SK-N-SH (cell line): ENCODE measurements around the gene TULP1.

ENCODE experiments used
- CTCF ChIP-seq: fragments of 200-600 bp; sonication (generic); IDR thresholded peaks from 2 replicates; pipeline ENCODE4 v1.6.1; 2017; ENCODE audit warnings: antibody characterized with exemption, mild to moderate bottlenecking, moderate library complexity
- EP300 ChIP-seq, 2 experiments: IDR thresholded peaks; 2 replicates each; pipeline versions ENCODE4 v1.4.0 to v1.6.1; 2012; ENCODE audit warnings: borderline replicate concordance in 1 of 2, low read depth in 1 of 2, low read length in 1 of 2
- EZH2phosphoT487 ChIP-seq: fragments of 200-600 bp; sonication (generic); IDR thresholded peaks from 2 replicates; pipeline ENCODE4 v1.6.1; 2017; ENCODE audit warnings: low read depth, mixed run types, mild to moderate bottlenecking, antibody characterized with exemption, moderate library complexity, borderline replicate concordance
- GABPA ChIP-seq: IDR thresholded peaks from 2 replicates; pipeline ENCODE4 v1.4.0; 2012; ENCODE audit warnings: low read depth, mild to moderate bottlenecking
- NFIC ChIP-seq: IDR thresholded peaks from 2 replicates; pipeline ENCODE4 v1.4.0; 2012; ENCODE audit warnings: borderline replicate concordance
- REST ChIP-seq: IDR thresholded peaks from 2 replicates; pipeline ENCODE4 v1.6.1; 2012; ENCODE audit warnings: mild to moderate bottlenecking, low read depth, low read length, moderate library complexity
- RFX5 ChIP-seq: IDR thresholded peaks from 2 replicates; pipeline ENCODE4 v1.6.1; 2012; ENCODE audit warnings: mild to moderate bottlenecking, improper control_type of control experiment, low read length
- SIN3A ChIP-seq: IDR thresholded peaks from 2 replicates; pipeline ENCODE4 v1.6.1; 2012; ENCODE audit warnings: low read depth, mild to moderate bottlenecking, low read length, moderate library complexity, borderline replicate concordance
- TAF1 ChIP-seq: IDR thresholded peaks from 2 replicates; pipeline ENCODE4 v1.6.1; 2012; ENCODE audit warnings: low read depth, mild to moderate bottlenecking, low read length, moderate library complexity, borderline replicate concordance
- YY1 ChIP-seq: IDR thresholded peaks from 2 replicates; pipeline ENCODE4 v1.4.0; 2012; ENCODE audit warnings: low read depth, mild to moderate bottlenecking
- ZBTB33 ChIP-seq: IDR thresholded peaks from 2 replicates; pipeline ENCODE4 v1.4.0; 2012; ENCODE audit warnings: low read depth, borderline replicate concordance

- TF ChIP-seq YY1 (no peak), RFX5 (no peak), NFIC (no peak), GABPA (no peak), SIN3A (no peak), EP300 (IDR thresholded peaks at IDR 0.05; ENCODE audit: borderline replicate concordance in 1 of 2, low read depth in 1 of 2, low read length in 1 of 2) (no peak), ZBTB33 (no peak), CTCF (no peak), REST (no peak), TAF1 (no peak), EZH2phosphoT487 (no peak)
These were observed 27.7 kb downstream of the TULP1 start for GRCh38 chr6:35484921-35485392.
